Ascending aorta (tissue), 2 donors: ENCODE measurements around the gene SPG7. TPM values are rescaled to one million over a fixed set of nuclear protein-coding genes. Genes with fewer than 3 reads are reported as not detected.

ENCODE experiments used
- DNase-seq, 2 donors: peaks; one replicate each; pipeline ENCODE4 v3.0.0-alpha.2; 2019; ENCODE audit warnings: low spot score in 2 of 2
- H3K27ac ChIP-seq, 2 donors: fragments of 200-600 bp; sonication (generic); one replicate each; pipeline ENCODE4 v1.5.1; 2016 to 2017; ENCODE audit warnings: mild to moderate bottlenecking in 1 of 2
- H3K27me3 ChIP-seq: fragments of 200-600 bp; sonication (generic); one replicate; pipeline ENCODE4 v1.5.1; 2017
- H3K36me3 ChIP-seq, 2 donors: fragments of 200-600 bp; sonication (generic); one replicate each; pipeline ENCODE4 v1.5.1; 2016
- H3K4me1 ChIP-seq, 2 donors: fragments of 200-600 bp; sonication (generic); one replicate each; pipeline ENCODE4 v1.5.1; 2016 to 2017; ENCODE audit warnings: mild to moderate bottlenecking in 1 of 2
- H3K4me3 ChIP-seq, 2 donors: fragments of 200-600 bp; sonication (generic); one replicate each; pipeline ENCODE4 v1.5.1; 2016 to 2017; ENCODE audit warnings: mild to moderate bottlenecking in 1 of 2
- H3K9me3 ChIP-seq, 2 donors: fragments of 200-600 bp; sonication (generic); one replicate each; pipeline ENCODE4 v1.5.1; 2016
- intact Hi-C: fragments of 100-400 bp; cut with DNase I; formaldehyde crosslinking; loops from one replicate; pipeline ENCODE4 v1.15.1; 2023
- total RNA-seq: library from RNA; depleted of rRNA; stranded (reverse); fragments of >200 nt; gene quantifications from one replicate; pipeline ENCODE4 v1.1.0, GENCODE V29; 2016
- TF ChIP-seq, protein P1 (sequence below), 3 experiments: fragments of 200-600 bp in 2 of 3; fragments of 450-650 bp in 1 of 3; sonication (generic) in 2 of 3; IDR thresholded peaks; one replicate each; pipeline ENCODE4 v1.5.1; 2016 to 2019; ENCODE audit warnings: antibody characterized with exemption in 3 of 3, mild to moderate bottlenecking in 1 of 3, moderate library complexity in 1 of 3

SPG7 gene
- total RNA-seq, 1 donor from 2014 or later = 108 TPM

DNA sequence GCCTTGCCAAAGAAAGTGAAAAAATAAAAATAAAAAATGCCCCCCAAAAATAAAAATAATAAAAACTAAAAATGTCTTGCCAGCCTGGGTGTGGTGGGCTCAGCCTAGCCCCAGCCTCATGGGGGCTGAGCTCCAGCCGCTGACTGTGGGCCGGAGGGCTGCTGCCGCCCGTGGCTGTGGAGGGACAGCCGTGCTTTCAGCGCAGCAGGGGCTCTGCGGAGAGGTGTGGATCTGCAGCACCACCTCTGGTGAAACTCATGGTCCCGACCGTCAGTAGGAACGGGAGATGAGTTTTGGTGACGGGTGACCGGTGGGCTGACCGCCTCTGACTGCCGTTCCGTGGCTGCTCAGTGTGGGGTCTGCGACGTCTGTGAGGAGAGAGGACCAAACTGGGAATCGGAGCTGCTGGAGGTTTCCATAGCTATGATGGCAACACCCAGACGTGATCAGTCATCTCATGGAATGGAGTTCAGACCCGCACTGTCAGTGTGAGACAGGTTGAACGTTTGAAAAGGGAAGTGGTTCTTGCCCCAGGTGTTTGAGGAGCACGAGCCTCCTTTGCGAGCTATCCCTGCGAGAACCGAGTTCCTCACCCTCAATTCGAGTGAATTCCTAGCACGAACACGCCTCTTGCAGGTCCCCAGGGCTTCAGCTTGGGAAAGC, 40.3 kb downstream of the SPG7 start:
- H3K4me1 ChIP-seq = no peaks in the 10 kb centered on the region
- peaks cover 65 to 96% of the 10 kb centered on the region in 2 donors for H3K36me3 ChIP-seq
- TF ChIP-seq, protein P1, sequence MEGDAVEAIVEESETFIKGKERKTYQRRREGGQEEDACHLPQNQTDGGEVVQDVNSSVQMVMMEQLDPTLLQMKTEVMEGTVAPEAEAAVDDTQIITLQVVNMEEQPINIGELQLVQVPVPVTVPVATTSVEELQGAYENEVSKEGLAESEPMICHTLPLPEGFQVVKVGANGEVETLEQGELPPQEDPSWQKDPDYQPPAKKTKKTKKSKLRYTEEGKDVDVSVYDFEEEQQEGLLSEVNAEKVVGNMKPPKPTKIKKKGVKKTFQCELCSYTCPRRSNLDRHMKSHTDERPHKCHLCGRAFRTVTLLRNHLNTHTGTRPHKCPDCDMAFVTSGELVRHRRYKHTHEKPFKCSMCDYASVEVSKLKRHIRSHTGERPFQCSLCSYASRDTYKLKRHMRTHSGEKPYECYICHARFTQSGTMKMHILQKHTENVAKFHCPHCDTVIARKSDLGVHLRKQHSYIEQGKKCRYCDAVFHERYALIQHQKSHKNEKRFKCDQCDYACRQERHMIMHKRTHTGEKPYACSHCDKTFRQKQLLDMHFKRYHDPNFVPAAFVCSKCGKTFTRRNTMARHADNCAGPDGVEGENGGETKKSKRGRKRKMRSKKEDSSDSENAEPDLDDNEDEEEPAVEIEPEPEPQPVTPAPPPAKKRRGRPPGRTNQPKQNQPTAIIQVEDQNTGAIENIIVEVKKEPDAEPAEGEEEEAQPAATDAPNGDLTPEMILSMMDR (IDR thresholded peaks at IDR 0.05) = no peak
- no peaks in the 10 kb centered on the region for H3K9me3 ChIP-seq
- no peak overlapping the region for H3K4me3 ChIP-seq
- no peak overlapping the region for H3K27ac ChIP-seq
- H3K27me3 ChIP-seq = no peaks in the 10 kb centered on the region
- DNase-seq = no peak
- intact Hi-C loops = no loop called here

- Histone ChIP-seq H3K36me3 (peaks cover 70 to 100% of the 10 kb centered on the region in 2 donors), H3K27ac (no peak overlapping the region), H3K9me3 (no peaks in the 10 kb centered on the region), H3K4me3 (no peak overlapping the region), H3K4me1 (no peaks in the 10 kb centered on the region), H3K27me3 (no peaks in the 10 kb centered on the region)
- intact Hi-C loops = no loop called here
- TF ChIP-seq, protein P1 (IDR thresholded peaks at IDR 0.05) = no peak
- no peak for DNase-seq
Observed at GRCh38 chr16:89549007-89549700, 41.0 kb downstream of the SPG7 start.

DNA sequence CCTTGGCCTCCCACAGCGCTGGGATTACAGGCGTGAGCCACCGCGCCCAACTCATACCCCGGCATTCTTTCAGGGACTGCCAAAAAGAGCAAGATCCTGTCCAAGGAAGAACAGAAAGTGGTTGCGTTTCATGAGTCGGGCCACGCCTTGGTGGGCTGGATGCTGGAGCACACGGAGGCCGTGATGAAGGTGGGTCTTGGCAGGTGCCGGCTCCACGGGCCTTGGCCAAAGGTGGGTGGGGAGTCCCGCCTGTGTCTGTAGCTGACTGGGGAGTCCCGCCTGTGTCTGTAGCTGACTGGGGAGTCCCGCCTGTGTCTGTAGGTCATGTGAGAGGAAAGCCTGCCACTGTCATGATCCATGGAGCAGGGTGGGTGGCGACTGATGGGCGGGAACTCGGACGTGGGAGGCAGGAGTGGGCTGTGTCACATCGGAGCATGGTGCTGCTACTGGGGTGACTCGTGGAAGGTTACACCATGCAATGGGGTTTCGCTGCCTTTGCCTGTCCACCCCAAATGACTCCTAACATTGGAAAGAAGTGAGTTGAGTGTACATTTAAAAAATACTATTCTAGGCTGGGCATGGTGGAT, 42.3 kb downstream of the SPG7 start:
- H3K4me3 ChIP-seq = no peak overlapping the region
- no peaks in the 10 kb centered on the region for H3K4me1 ChIP-seq
- TF ChIP-seq, protein P1 (IDR thresholded peaks at IDR 0.05) = no peak
- DNase-seq = no peak
- H3K9me3 ChIP-seq = no peaks in the 10 kb centered on the region
- no peak overlapping the region for H3K27ac ChIP-seq
- no peaks in the 10 kb centered on the region for H3K27me3 ChIP-seq
- peaks cover 74 to 98% of the 10 kb centered on the region in 2 donors for H3K36me3 ChIP-seq
- intact Hi-C loops = no loop called here

DNA sequence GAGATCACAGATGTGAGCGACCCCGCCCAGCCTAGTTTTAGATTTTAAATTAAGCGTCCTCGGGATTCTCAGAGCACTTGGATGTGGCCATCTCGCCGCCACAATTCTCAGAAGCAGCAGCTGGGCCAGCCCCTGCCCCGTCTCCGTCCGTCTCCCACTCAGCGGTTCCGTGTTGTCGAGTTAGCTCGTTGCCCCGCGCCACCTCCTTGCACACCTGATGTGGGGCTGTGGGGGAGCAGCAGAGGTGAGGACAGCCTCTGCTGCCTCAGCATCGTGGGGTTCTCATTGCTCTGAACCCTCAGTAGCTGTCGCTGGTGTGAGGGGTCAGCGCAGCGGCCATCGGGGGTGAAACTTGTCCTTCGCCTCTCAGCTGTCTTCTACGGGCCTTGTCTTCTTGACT, 44.1 kb downstream of the SPG7 start:
- intact Hi-C loops = no loop called here
- TF ChIP-seq, protein P1 (IDR thresholded peaks at IDR 0.05) = no peak
- no peak overlapping the region for H3K4me3 ChIP-seq
- no peak overlapping the region for H3K27ac ChIP-seq
- no peaks in the 10 kb centered on the region for H3K27me3 ChIP-seq
- H3K36me3 ChIP-seq = peaks cover 67 to 89% of the 10 kb centered on the region in 2 donors
- H3K9me3 ChIP-seq = no peaks in the 10 kb centered on the region
- DNase-seq = no peak
- no peaks in the 10 kb centered on the region for H3K4me1 ChIP-seq

DNA sequence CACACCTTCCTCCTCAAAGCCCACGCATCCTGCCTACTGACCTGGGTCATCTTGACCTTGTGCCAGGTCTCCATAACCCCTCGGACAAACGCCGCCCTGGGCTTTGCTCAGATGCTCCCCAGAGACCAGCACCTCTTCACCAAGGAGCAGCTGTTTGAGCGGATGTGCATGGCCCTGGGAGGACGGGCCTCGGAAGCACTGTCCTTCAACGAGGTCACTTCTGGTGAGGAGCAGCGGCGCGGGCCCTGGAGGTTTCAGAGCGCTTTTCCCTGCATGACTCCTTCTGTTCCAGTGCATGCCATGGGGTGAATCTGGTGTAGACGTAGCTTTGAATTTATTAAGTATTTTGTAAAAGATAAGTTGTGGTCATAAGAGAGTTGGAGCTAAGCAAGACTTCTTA, 44.7 kb downstream of the SPG7 start:
- H3K36me3 ChIP-seq = peaks cover 62 to 83% of the 10 kb centered on the region in 2 donors

More for the DNA sequence above, 44.7 kb downstream of the SPG7 start:
- no peaks in the 10 kb centered on the region for H3K27me3 ChIP-seq
- H3K4me3 ChIP-seq = no peak overlapping the region
- no peaks in the 10 kb centered on the region for H3K4me1 ChIP-seq
- TF ChIP-seq, protein P1 (IDR thresholded peaks at IDR 0.05) = no peak
- H3K9me3 ChIP-seq = no peaks in the 10 kb centered on the region
- H3K27ac ChIP-seq = no peak overlapping the region
- intact Hi-C loops = no loop called here
- DNase-seq = no peak
